HG03175 (cell line): ENCODE data around the gene HTT.

Experiments
- ATAC-seq: cut with Tn5 transposase; IDR thresholded peaks from one replicate; pipeline ENCODE4 v1.9.1; 2021; ENCODE audit warnings: mild to moderate bottlenecking, moderate library complexity; ENCODE audit not compliant: unreplicated experiment

The HTT gene

GRCh38 chr4:3196670-3197359 lies 122.3 kb downstream of the HTT start:
- ATAC-seq = no peak

- no peak for ATAC-seq
These were observed 123.1 kb downstream of the HTT start for GRCh38 chr4:3197366-3198105.

GRCh38 chr4:3198906-3199305 lies 124.4 kb downstream of the HTT start:
- no peak for ATAC-seq

- ATAC-seq = no peak
These were observed 125.4 kb downstream of the HTT start for GRCh38 chr4:3199653-3200422.

- ATAC-seq = no peak
These were observed 126.1 kb downstream of the HTT start for GRCh38 chr4:3200423-3201090.

GRCh38 chr4:3201718-3202702 lies 127.5 kb downstream of the HTT start:
- peak; percentile 66 for ATAC-seq

GRCh38 chr4:3202836-3203820 lies 128.6 kb downstream of the HTT start:
- ATAC-seq = no peak

GRCh38 chr4:3203971-3204431 lies 129.5 kb downstream of the HTT start:
- ATAC-seq = no peak

GRCh38 chr4:3205995-3206394 lies 131.5 kb downstream of the HTT start:
- no peak for ATAC-seq

- ATAC-seq = no peak
These were observed 132.1 kb downstream of the HTT start for GRCh38 chr4:3206439-3207100.

GRCh38 chr4:3207531-3208037 lies 133.1 kb downstream of the HTT start:
- ATAC-seq = no peak

- no peak for ATAC-seq
These were observed 134.3 kb downstream of the HTT start for GRCh38 chr4:3208826-3209225.

GRCh38 chr4:3209551-3210325 lies 135.3 kb downstream of the HTT start:
- no peak for ATAC-seq

- ATAC-seq = no peak
These were observed 136.0 kb downstream of the HTT start for GRCh38 chr4:3210467-3210866.

GRCh38 chr4:3211866-3212265 lies 137.4 kb downstream of the HTT start:
- ATAC-seq = no peak

- no peak for ATAC-seq
These were observed 138.1 kb downstream of the HTT start for GRCh38 chr4:3212391-3213105.

GRCh38 chr4:3213106-3213425 lies 138.6 kb downstream of the HTT start:
- ATAC-seq = no peak
